OCI-M1 (cell line): ENCODE measurements around the gene HILPDA.
A peak's percentile ranks its signal among the peaks of the same experiment; 100 is the strongest.
"Not testable (repeated sequence)": the region's sequence is repeated elsewhere in the genome, so short reads cannot be mapped to it uniquely, and the experiment has no call there.

Experiments
- DNase-seq: peaks from one replicate; lab custom pipeline; 2025; lab: John Stamatoyannopoulos, UW

HILPDA gene

GRCh38 chr7:128463345-128463744 lies 7.7 kb downstream of the HILPDA start:
- DNase-seq, result not testable (repeated sequence)

GRCh38 chr7:128463933-128464332 lies 8.3 kb downstream of the HILPDA start:
- DNase-seq, result not testable (repeated sequence)

- not testable (repeated sequence) for DNase-seq
Observed at GRCh38 chr7:128466871-128467270, 11.2 kb downstream of the HILPDA start.

GRCh38 chr7:128476402-128477335 lies 21.0 kb downstream of the HILPDA start, which contains the start of gene METTL2B:
Gene METTL2B (plus strand): TSS chr7:128476748. CDS start chr7:128476766, 18 bp downstream.
- peak; percentile 94 for DNase-seq

- DNase-seq, result peak; percentile 7
Observed at GRCh38 chr7:128477336-128477690, 21.6 kb downstream of the HILPDA start.

- DNase-seq, result not testable (repeated sequence)
Observed at GRCh38 chr7:128479082-128479481, 23.4 kb downstream of the HILPDA start.

GRCh38 chr7:128488134-128488533 lies 32.5 kb downstream of the HILPDA start:
- DNase-seq, result not testable (repeated sequence)

- DNase-seq, result no peak
Observed at GRCh38 chr7:128497405-128497804, 41.7 kb downstream of the HILPDA start.

- not testable (repeated sequence) for DNase-seq
Observed at GRCh38 chr7:128505416-128505815, 49.7 kb downstream of the HILPDA start.

GRCh38 chr7:128506819-128507218 lies 51.1 kb downstream of the HILPDA start:
- not testable (repeated sequence) for DNase-seq

- not testable (repeated sequence) for DNase-seq
Observed at GRCh38 chr7:128507321-128507993, 51.8 kb downstream of the HILPDA start.
